ENCODE results near the gene OR2Z1.
"Not testable (repeated sequence)": the region's sequence is repeated elsewhere in the genome, so short reads cannot be mapped to it uniquely, and the experiment has no call there.

OR2Z1 gene

GRCh38 chr19:8731428-8732169 lies 10.2 kb downstream of the OR2Z1 start:
- Mint-ChIP-seq H3K9me3 (no peaks in the 10 kb centered on the region), H3K36me3 (ENCODE audit: low read depth) (no peaks in the 10 kb centered on the region), H3K4me3 (no peak overlapping the region), H3K4me1 (ENCODE audit: low read depth) (no peaks in the 10 kb centered on the region), H3K27me3 (ENCODE audit: low read depth) (no peaks in the 10 kb centered on the region), H3K27ac (no peak overlapping the region)
- DNase-seq (ENCODE audit: low spot score): no peak

GRCh38 chr19:8738377-8738776 lies 16.9 kb downstream of the OR2Z1 start:
- Mint-ChIP-seq H3K4me1 (ENCODE audit: low read depth) (no peaks in the 10 kb centered on the region), H3K27ac (no peak overlapping the region), H3K36me3 (ENCODE audit: low read depth) (no peaks in the 10 kb centered on the region), H3K27me3 (ENCODE audit: low read depth) (no peaks in the 10 kb centered on the region), H3K9me3 (no peaks in the 10 kb centered on the region), H3K4me3 (no peak overlapping the region)
- DNase-seq (ENCODE audit: low spot score): no peak

GRCh38 chr19:8739291-8740065 lies 18.0 kb downstream of the OR2Z1 start:
- H3K27me3 Mint-ChIP-seq (ENCODE audit: low read depth); H3K4me3 Mint-ChIP-seq; DNase-seq (ENCODE audit: low spot score); H3K9me3 Mint-ChIP-seq; H3K36me3 Mint-ChIP-seq (ENCODE audit: low read depth); H3K27ac Mint-ChIP-seq; H3K4me1 Mint-ChIP-seq (ENCODE audit: low read depth): not testable (repeated sequence)

- not testable (repeated sequence) for H3K36me3 Mint-ChIP-seq (ENCODE audit: low read depth); H3K9me3 Mint-ChIP-seq; H3K4me3 Mint-ChIP-seq; DNase-seq (ENCODE audit: low spot score); H3K27ac Mint-ChIP-seq; H3K4me1 Mint-ChIP-seq (ENCODE audit: low read depth); H3K27me3 Mint-ChIP-seq (ENCODE audit: low read depth)
Observed at GRCh38 chr19:8767257-8767656, 45.8 kb downstream of the OR2Z1 start.

GRCh38 chr19:8769265-8769664 lies 47.8 kb downstream of the OR2Z1 start:
- H3K9me3 Mint-ChIP-seq; H3K27ac Mint-ChIP-seq; H3K4me1 Mint-ChIP-seq (ENCODE audit: low read depth); H3K36me3 Mint-ChIP-seq (ENCODE audit: low read depth); H3K27me3 Mint-ChIP-seq (ENCODE audit: low read depth); H3K4me3 Mint-ChIP-seq; DNase-seq (ENCODE audit: low spot score): not testable (repeated sequence)

GRCh38 chr19:8773587-8773986 lies 52.2 kb downstream of the OR2Z1 start:
- H3K27ac Mint-ChIP-seq; H3K36me3 Mint-ChIP-seq (ENCODE audit: low read depth); H3K4me3 Mint-ChIP-seq; H3K27me3 Mint-ChIP-seq (ENCODE audit: low read depth); H3K9me3 Mint-ChIP-seq; DNase-seq (ENCODE audit: low spot score); H3K4me1 Mint-ChIP-seq (ENCODE audit: low read depth): not testable (repeated sequence)
